T-helper 2 cell treated with Interferon-gamma antibody and Interleukin-4, amounts not matched to agents 5 μg/mL and 100 μg/mL, for 36 hours (primary cell): Measurements from ENCODE around the gene MKRN2.
A peak's percentile ranks its signal among the peaks of the same experiment; 100 is the strongest.
"Not testable (repeated sequence)": the region's sequence is repeated elsewhere in the genome, so short reads cannot be mapped to it uniquely, and the experiment has no call there.

ENCODE experiments used
- DNase-seq: peaks from one replicate; pipeline ENCODE4 v3.0.0; 2021; ENCODE audit warnings: low spot score
- H3K27ac Mint-ChIP-seq: one replicate; pipeline ENCODE4 v1.8.0; 2021; ENCODE audit warnings: mild to moderate bottlenecking, mixed read lengths
- H3K27me3 Mint-ChIP-seq: one replicate; pipeline ENCODE4 v1.8.0; 2021; ENCODE audit warnings: low read depth, mixed read lengths
- H3K36me3 Mint-ChIP-seq: one replicate; pipeline ENCODE4 v1.8.0; 2021; ENCODE audit warnings: low read depth, mixed read lengths
- H3K4me1 Mint-ChIP-seq: one replicate; pipeline ENCODE4 v1.8.0; 2021; ENCODE audit warnings: low read depth, mixed read lengths
- H3K4me3 Mint-ChIP-seq: one replicate; pipeline ENCODE4 v1.8.0; 2022; ENCODE audit warnings: mild to moderate bottlenecking, moderate library complexity, mixed read lengths
- H3K9me3 Mint-ChIP-seq: one replicate; pipeline ENCODE4 v1.8.0; 2021; ENCODE audit warnings: mixed read lengths

Gene MKRN2

DNA sequence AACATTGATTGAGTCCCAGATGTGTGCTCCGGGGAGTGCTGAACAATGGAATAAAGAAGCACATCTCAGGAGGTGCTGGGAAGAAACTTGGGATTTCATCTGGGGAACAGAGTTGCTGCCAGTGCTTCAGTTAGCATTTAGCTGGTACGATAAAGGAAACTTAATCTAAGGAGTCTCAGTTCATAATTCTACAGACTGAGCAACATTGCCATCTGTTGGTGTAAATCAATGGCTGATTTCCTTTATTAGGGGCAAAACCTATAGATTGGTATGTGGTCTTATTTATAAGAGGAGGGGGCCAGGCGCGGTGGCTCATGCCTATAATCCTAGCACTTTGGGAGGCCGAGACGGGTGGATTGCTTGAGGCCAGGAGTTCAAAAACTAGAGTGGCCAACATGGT, 20.5 kb upstream of the MKRN2 start:
- peaks cover 1% of the 10 kb centered on the region for H3K36me3 Mint-ChIP-seq
- no peak for DNase-seq
- H3K27me3 Mint-ChIP-seq = no peaks in the 10 kb centered on the region
- no peaks in the 10 kb centered on the region for H3K4me1 Mint-ChIP-seq
- H3K4me3 Mint-ChIP-seq = no peak overlapping the region
- no peaks in the 10 kb centered on the region for H3K9me3 Mint-ChIP-seq
- H3K27ac Mint-ChIP-seq = no peak overlapping the region

- Mint-ChIP-seq H3K27me3 (no peaks in the 10 kb centered on the region), H3K4me3 (no peak overlapping the region), H3K9me3 (no peaks in the 10 kb centered on the region), H3K4me1 (no peaks in the 10 kb centered on the region), H3K36me3 (no peaks in the 10 kb centered on the region), H3K27ac (no peak overlapping the region)
- no peak for DNase-seq
Observed at GRCh38 chr3:12541625-12542024, 15.3 kb upstream of the MKRN2 start.

DNA sequence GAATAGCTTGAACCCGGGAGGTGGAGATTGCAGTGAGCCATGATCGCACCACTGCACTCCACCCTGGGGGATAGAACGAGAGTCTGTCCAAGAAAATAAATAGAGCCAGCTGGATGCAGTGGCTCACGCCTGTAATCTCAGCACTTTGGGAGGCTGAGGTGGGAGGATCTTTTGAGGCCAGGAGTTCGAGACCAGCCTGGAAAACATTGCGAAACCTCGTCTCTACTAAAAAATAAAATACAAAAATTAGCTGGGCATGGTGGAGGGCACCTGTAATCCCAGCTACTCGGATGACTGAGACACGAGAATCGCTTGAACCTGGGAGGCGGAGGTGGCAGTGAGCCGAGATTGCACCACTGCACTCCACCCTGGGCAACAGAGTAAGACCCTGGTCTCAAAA, 13.4 kb upstream of the MKRN2 start:
- H3K9me3 Mint-ChIP-seq, H3K27me3 Mint-ChIP-seq, DNase-seq, H3K4me1 Mint-ChIP-seq, H3K27ac Mint-ChIP-seq, H3K4me3 Mint-ChIP-seq, H3K36me3 Mint-ChIP-seq: not testable (repeated sequence)

DNA sequence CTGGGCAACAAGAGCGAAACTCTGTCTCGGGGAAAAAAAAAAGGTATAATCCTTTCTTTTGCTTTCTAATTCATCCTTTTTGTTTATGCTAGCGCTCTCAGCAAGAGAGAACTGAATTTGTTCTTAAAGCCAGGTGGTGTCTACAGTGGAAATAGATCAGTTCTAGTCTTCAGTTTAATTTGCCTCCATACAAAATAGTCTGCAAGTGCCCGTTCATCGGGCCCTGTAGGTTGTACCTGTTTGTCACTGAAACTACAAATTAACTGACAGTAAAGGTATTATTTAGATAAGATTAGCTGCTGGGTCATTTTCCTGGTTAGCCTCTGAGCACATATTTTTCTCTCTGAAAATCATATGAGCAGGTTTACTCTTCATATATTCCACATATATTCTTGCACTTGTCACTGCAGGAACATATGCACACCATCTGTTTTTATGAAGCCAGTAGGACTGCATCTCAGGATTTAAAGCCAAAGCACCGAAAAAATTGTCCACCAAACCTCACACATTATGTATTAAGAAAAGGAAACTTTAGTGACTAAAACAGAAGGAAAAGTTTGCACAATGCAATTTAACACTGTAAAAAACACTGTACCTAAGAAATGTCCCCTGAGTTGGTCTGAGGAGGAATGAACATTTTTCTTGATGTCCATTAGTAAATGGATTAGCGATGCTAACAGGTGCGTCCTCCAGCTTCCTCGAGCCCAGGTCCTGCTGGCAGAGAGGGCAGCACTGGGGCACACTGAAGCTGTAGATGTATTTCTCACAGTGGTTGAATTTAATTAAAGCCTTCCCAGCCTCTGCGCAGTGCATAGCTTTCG, 12.0 kb upstream of the MKRN2 start:
- Mint-ChIP-seq H3K4me1 (no peaks in the 10 kb centered on the region), H3K9me3 (no peaks in the 10 kb centered on the region), H3K36me3 (no peaks in the 10 kb centered on the region), H3K27ac (no peak overlapping the region), H3K27me3 (no peaks in the 10 kb centered on the region), H3K4me3 (no peak overlapping the region)
- DNase-seq = no peak

- Mint-ChIP-seq H3K27ac (no peak within 1 kb of the TSS), H3K4me1 (no peaks in the 10 kb centered on the region), H3K36me3 (no peaks in the 10 kb centered on the region), H3K4me3 (no peak within 1 kb of the TSS), H3K9me3 (no peaks in the 10 kb centered on the region), H3K27me3 (peaks cover 3% of the 10 kb centered on the region)
- DNase-seq = no peak
Observed at GRCh38 chr3:12545473-12545791, 11.5 kb upstream of the MKRN2 start, which contains the start of gene MKRN2OS. Gene MKRN2OS (minus strand): TSS chr3:12545499. CDS start chr3:12545464, 35 bp downstream.

DNA sequence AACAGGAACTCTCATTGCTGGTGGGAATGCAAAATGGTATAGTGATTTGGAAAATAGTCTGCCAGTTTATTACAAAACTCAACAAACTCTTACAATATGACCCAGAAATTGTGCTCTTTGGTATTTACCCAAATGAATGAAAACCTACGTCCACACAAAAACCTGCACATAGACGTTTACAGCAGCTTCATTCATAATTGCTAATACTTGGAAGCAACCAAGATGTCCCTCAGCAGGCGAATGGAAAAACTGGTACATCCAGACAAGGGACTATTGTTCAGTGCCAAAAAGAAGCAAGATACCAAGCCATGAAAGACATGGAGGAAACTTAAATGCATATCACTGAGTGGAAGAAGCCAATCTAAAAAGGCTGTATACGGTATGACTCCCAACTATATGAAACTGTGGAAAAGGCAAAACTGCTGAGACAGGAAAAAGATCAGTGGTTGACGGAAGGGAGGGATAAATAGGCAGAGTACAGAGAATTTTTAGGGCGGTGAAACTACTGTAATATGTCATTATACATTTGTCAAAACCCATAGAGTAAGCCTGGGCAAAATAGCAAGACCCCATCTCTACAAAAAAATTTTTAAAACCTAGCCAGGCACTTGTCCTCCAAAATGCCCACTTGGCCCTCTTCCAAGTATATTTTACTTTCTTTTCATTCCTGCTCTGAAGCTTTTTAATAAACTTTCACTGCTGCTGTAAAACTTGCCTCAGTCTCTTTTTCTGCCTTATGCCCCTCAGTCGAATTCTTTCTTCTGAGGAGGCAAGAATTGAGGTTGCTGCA, 6.7 kb upstream of the MKRN2 start:
- DNase-seq = no peak
- Mint-ChIP-seq H3K36me3 (no peaks in the 10 kb centered on the region), H3K27me3 (peaks cover 25% of the 10 kb centered on the region), H3K27ac (no peak overlapping the region), H3K9me3 (no peaks in the 10 kb centered on the region), H3K4me1 (peaks cover 8% of the 10 kb centered on the region), H3K4me3 (no peak overlapping the region)

DNA sequence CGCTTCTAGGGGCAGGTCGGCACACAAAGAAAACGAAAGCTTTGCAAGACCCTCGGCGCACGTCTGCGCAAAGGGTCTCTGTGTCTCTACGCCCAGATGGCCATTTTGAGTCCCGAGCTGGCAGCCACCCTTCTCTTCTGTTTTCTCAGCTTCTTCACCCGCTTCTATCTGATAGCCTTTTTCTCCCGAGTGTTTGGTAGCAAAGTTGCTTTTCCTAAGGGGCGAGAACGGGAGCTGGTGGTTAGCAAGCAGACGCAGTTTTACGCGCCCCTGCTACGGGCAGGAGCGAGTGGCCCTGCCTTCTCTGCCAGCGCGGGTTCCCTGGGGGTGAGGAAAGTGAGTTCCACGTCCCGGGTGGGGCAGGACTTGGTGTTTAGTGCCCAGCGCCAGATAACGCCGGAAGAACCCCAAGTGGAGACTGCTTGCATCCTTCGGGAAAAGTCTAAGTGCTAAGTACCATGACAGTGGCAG, 2.9 kb upstream of the MKRN2 start:
- H3K27ac Mint-ChIP-seq = no peak overlapping the region
- peaks cover 2% of the 10 kb centered on the region for H3K36me3 Mint-ChIP-seq
- H3K4me1 Mint-ChIP-seq = peaks cover 29% of the 10 kb centered on the region
- peaks cover 27% of the 10 kb centered on the region for H3K27me3 Mint-ChIP-seq
- H3K4me3 Mint-ChIP-seq = peak overlapping the region; percentile 88
- peak; percentile 13 for DNase-seq
- H3K9me3 Mint-ChIP-seq = no peaks in the 10 kb centered on the region

- peaks cover 41% of the 10 kb centered on the region for H3K4me1 Mint-ChIP-seq
- peaks cover 2% of the 10 kb centered on the region for H3K36me3 Mint-ChIP-seq
- H3K4me3 Mint-ChIP-seq = peak overlapping the region; percentile 96
- H3K27ac Mint-ChIP-seq = peak overlapping the region; percentile 87
- H3K27me3 Mint-ChIP-seq = peaks cover 21% of the 10 kb centered on the region
- peak; percentile 6 for DNase-seq
- no peaks in the 10 kb centered on the region for H3K9me3 Mint-ChIP-seq
Observed at GRCh38 chr3:12556314-12556689, 585 bp upstream of the MKRN2 start.

- Mint-ChIP-seq H3K27me3 (peaks cover 21% of the 10 kb centered on the region), H3K27ac (peak overlapping the region; percentile 73), H3K9me3 (no peaks in the 10 kb centered on the region), H3K4me3 (peak overlapping the region; percentile 96), H3K36me3 (peaks cover 2% of the 10 kb centered on the region), H3K4me1 (peaks cover 42% of the 10 kb centered on the region)
- no peak for DNase-seq
Observed at GRCh38 chr3:12557473-12558100, 700 bp downstream of the MKRN2 start.

- DNase-seq = no peak
- Mint-ChIP-seq H3K27me3 (peaks cover 12% of the 10 kb centered on the region), H3K36me3 (peaks cover 2% of the 10 kb centered on the region), H3K27ac (no peak overlapping the region), H3K4me1 (peaks cover 40% of the 10 kb centered on the region), H3K9me3 (no peaks in the 10 kb centered on the region), H3K4me3 (peak overlapping the region; percentile 96)
Observed at GRCh38 chr3:12558706-12559105, 1.8 kb downstream of the MKRN2 start.

- no peak for DNase-seq
- H3K36me3 Mint-ChIP-seq = peaks cover 3% of the 10 kb centered on the region
- H3K27me3 Mint-ChIP-seq = peaks cover 7% of the 10 kb centered on the region
- peak overlapping the region; percentile 35 for H3K4me3 Mint-ChIP-seq
- peaks cover 1% of the 10 kb centered on the region for H3K9me3 Mint-ChIP-seq
- H3K27ac Mint-ChIP-seq = no peak overlapping the region
- peaks cover 35% of the 10 kb centered on the region for H3K4me1 Mint-ChIP-seq
Observed at GRCh38 chr3:12559520-12559919, 2.6 kb downstream of the MKRN2 start.

DNA sequence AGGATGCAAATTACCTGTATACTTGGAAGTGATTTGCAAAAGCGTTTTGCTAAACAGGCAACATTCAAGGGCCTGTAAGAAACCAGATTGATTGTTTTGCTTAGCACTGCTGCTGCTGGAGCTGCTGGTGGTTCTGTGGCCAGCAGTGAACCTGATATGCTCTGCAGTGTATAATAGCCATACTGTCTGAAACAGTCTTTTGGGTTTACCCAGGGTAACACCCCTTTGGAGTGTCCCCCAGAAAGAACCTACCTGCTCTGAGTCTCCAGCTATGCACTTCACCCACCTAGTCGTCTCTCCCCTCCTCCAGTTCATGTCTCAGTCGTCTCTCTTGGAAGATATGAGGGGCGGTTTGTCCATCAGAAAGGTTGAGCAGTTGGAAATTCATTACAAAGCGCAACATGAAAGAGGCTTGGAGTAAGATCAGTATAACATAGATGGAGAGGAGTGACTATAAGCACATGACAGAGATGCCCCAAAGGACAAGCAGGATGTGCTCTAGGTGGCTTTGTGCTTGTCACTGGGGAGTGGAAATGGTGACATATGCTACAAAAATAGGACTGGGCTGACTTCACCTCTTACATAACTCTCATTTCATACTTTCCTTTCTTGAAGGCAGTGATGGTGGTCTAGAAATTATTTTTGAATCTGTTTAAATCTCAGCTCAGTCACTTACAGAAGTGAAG, 3.8 kb downstream of the MKRN2 start:
- H3K27ac Mint-ChIP-seq = no peak overlapping the region
- DNase-seq = no peak
- peaks cover 31% of the 10 kb centered on the region for H3K4me1 Mint-ChIP-seq
- peaks cover 11% of the 10 kb centered on the region for H3K36me3 Mint-ChIP-seq
- peaks cover 2% of the 10 kb centered on the region for H3K27me3 Mint-ChIP-seq
- H3K4me3 Mint-ChIP-seq = no peak overlapping the region
- peaks cover 8% of the 10 kb centered on the region for H3K9me3 Mint-ChIP-seq

GRCh38 chr3:12561397-12561796, 4.5 kb downstream of the MKRN2 start:
- no peak for DNase-seq
- no peak overlapping the region for H3K4me3 Mint-ChIP-seq
- peaks cover 28% of the 10 kb centered on the region for H3K4me1 Mint-ChIP-seq
- H3K27ac Mint-ChIP-seq = no peak overlapping the region
- H3K27me3 Mint-ChIP-seq = no peaks in the 10 kb centered on the region
- H3K9me3 Mint-ChIP-seq = peaks cover 13% of the 10 kb centered on the region
- H3K36me3 Mint-ChIP-seq = peaks cover 17% of the 10 kb centered on the region
